Keratinocyte (primary cell): Measurements from ENCODE around the gene DNAJC5G. TPM values are rescaled to one million over a fixed set of nuclear protein-coding genes. Genes with fewer than 3 reads are reported as not detected.
"Not testable (repeated sequence)": the region's sequence is repeated elsewhere in the genome, so short reads cannot be mapped to it uniquely, and the experiment has no call there.

Source experiments
- DNase-seq: peaks from one replicate; pipeline ENCODE4 v3.0.0-alpha.2; 2011; ENCODE audit warnings: low read depth, missing footprints, low spot score
- FAIRE-seq: peaks from 2 replicates; lab custom pipeline; 2011; peaks lifted over from hg19 to GRCh38; lab: Jason Lieb, UNC
- H2AFZ ChIP-seq: 2 replicates; pipeline ENCODE4 v1.6.0; 2012; ENCODE audit warnings: low read length, control low read depth, inconsistent platforms; ENCODE audit not compliant: control insufficient read depth
- H3K27ac ChIP-seq: 2 replicates; pipeline ENCODE4 v1.5.1; 2011; ENCODE audit warnings: low read length; ENCODE audit not compliant: control insufficient read depth, insufficient read depth
- H3K27me3 ChIP-seq: 3 replicates; pipeline ENCODE4 v1.6.0; 2011; ENCODE audit warnings: low read length; ENCODE audit not compliant: control insufficient read depth, insufficient read depth; ENCODE audit errors: extremely low read depth
- H3K36me3 ChIP-seq, 2 experiments: 2 replicates in 1 of 2; 3 replicates in 1 of 2; pipeline ENCODE4 v1.5.1; 2011; ENCODE audit warnings: low read length in 2 of 2, mild to moderate bottlenecking in 1 of 2; ENCODE audit not compliant: control insufficient read depth in 2 of 2, insufficient read depth in 2 of 2; ENCODE audit errors: extremely low read depth in 1 of 2
- H3K4me1 ChIP-seq: 3 replicates; pipeline ENCODE4 v1.5.1; 2011; ENCODE audit warnings: low read length; ENCODE audit not compliant: control insufficient read depth, insufficient read depth; ENCODE audit errors: extremely low read depth
- H3K4me2 ChIP-seq: 3 replicates; pipeline ENCODE4 v1.6.0; 2011; ENCODE audit warnings: low read depth, low read length; ENCODE audit not compliant: control insufficient read depth, insufficient read depth; ENCODE audit errors: extremely low read depth
- H3K4me3 ChIP-seq, 3 experiments: fragments of 200-600 bp in 1 of 3; sonication (generic) in 1 of 3; 2 replicates in 2 of 3; 3 replicates in 1 of 3; pipeline ENCODE4 v1.5.1; 2011 to 2016; ENCODE audit warnings: low read length in 3 of 3, mild to moderate bottlenecking in 3 of 3, control low read depth in 2 of 3, inconsistent platforms in 1 of 3, low read depth in 1 of 3, mixed read lengths in 1 of 3, mixed run types in 1 of 3, moderate library complexity in 1 of 3; ENCODE audit not compliant: control insufficient read depth in 2 of 3, insufficient read depth in 2 of 3; ENCODE audit errors: extremely low read depth in 1 of 3
- H3K79me2 ChIP-seq: 2 replicates; pipeline ENCODE4 v1.6.0; 2012; ENCODE audit warnings: low read length; ENCODE audit not compliant: control insufficient read depth, insufficient read depth
- H3K9ac ChIP-seq: 3 replicates; pipeline ENCODE4 v1.6.0; 2011; ENCODE audit warnings: low read length; ENCODE audit not compliant: control insufficient read depth, insufficient read depth; ENCODE audit errors: extremely low read depth
- H3K9me1 ChIP-seq: 3 replicates; pipeline ENCODE4 v1.6.0; 2011; ENCODE audit warnings: low read length; ENCODE audit not compliant: control insufficient read depth, insufficient read depth; ENCODE audit errors: extremely low read depth
- H3K9me3 ChIP-seq: 2 replicates; pipeline ENCODE4 v1.5.1; 2012; ENCODE audit warnings: low read depth, low read length; ENCODE audit not compliant: control insufficient read depth
- H4K20me1 ChIP-seq: 3 replicates; pipeline ENCODE4 v1.6.0; 2011; ENCODE audit warnings: low read length; ENCODE audit not compliant: control insufficient read depth, insufficient read depth; ENCODE audit errors: extremely low read depth
- CTCF ChIP-seq, 3 experiments: IDR thresholded peaks in 1 of 3; conservative IDR thresholded peaks in 1 of 3; optimal IDR thresholded peaks in 1 of 3; 2 replicates in 2 of 3; 3 replicates in 1 of 3; pipeline versions ENCODE3 to v1.5.1; 2011; ENCODE audit warnings: low read length in 3 of 3, mild to moderate bottlenecking in 3 of 3, moderate library complexity in 2 of 3, control low read depth in 1 of 3, inconsistent platforms in 1 of 3; ENCODE audit not compliant: insufficient read depth in 2 of 3; ENCODE audit errors: extremely low read depth in 1 of 3
- EZH2 ChIP-seq: IDR thresholded peaks from one replicate; pipeline ENCODE4 v1.6.1; 2012; ENCODE audit warnings: inconsistent platforms, mild to moderate bottlenecking, low read length, moderate library complexity
- dilution Hi-C: fragments of 300-500 bp; cut with MboI; formaldehyde crosslinking; loops from one replicate; pipeline ENCODE4 v1.7.0; 2020; ENCODE audit warnings: low sequenced_read_pairs; ENCODE audit not compliant: extremely low pct_ligation_motif_present
- polyA plus RNA-seq, 5 experiments: library from polyadenylated mRNA; depleted of rRNA in 3 of 5; stranded (reverse) in 3 of 5; stranded (forward) in 1 of 5; unstranded in 1 of 5; fragments of >200 nt; gene quantifications; 1 replicate in 1 of 5; 2 replicates in 3 of 5; 3 replicates in 1 of 5; pipeline versions ENCODE4 v1.2.1 to v1.2.3, GENCODE V29; 2011 to 2012; ENCODE audit warnings: missing spikeins in 2 of 5, low read depth in 1 of 5, low replicate concordance in 1 of 5

Gene DNAJC5G
- polyA plus RNA-seq, 1 donor (not counting 4 experiments of a cell fraction or from before 2014, with no cell fraction given) = not detected

- Histone ChIP-seq H3K79me2 (no peaks in the 10 kb centered on the region), H3K9ac (no peak overlapping the region), H3K9me3 (no peaks in the 10 kb centered on the region), H4K20me1 (peaks cover 6% of the 10 kb centered on the region), H3K4me1 (no peaks in the 10 kb centered on the region), H2AFZ (no peak overlapping the region), H3K27me3 (no peaks in the 10 kb centered on the region), H3K4me2 (no peak overlapping the region), H3K36me3 (peaks cover 6 to 15% of the 10 kb centered on the region in 2 experiments), H3K27ac (no peak overlapping the region), H3K4me3 (no peak overlapping the region), H3K9me1 (no peaks in the 10 kb centered on the region)
- dilution Hi-C loops = no loop called here
- no peak for DNase-seq
- TF ChIP-seq EZH2 = no peak
- no peak for TF ChIP-seq CTCF (optimal IDR thresholded peaks at IDR 0.05 in 1 of 3, IDR thresholded peaks at IDR 0.05 in 1 of 3, conservative IDR thresholded peaks at IDR 0.05 in 1 of 3; ENCODE audit: extremely low read depth in 1 of 3, insufficient read depth in 2 of 3, low read length in 3 of 3)
- FAIRE-seq = no peak
Observed at GRCh38 chr2:27315122-27315521, 39.9 kb downstream of the DNAJC5G start.

- H2AFZ ChIP-seq = no peak overlapping the region
- FAIRE-seq (no peak), DNase-seq (no peak)
- peaks cover 9% of the 10 kb centered on the region for H4K20me1 ChIP-seq
- dilution Hi-C loops = no loop called here
- H3K9ac ChIP-seq = no peak overlapping the region
- H3K4me3 ChIP-seq = no peak overlapping the region
- peaks cover 5 to 13% of the 10 kb centered on the region in 2 experiments for H3K36me3 ChIP-seq
- peaks cover 15% of the 10 kb centered on the region for H3K4me1 ChIP-seq
- H3K79me2 ChIP-seq = peaks cover under 1% of the 10 kb centered on the region
- H3K9me3 ChIP-seq = no peaks in the 10 kb centered on the region
- H3K27me3 ChIP-seq = no peaks in the 10 kb centered on the region
- no peak overlapping the region for H3K27ac ChIP-seq
- H3K9me1 ChIP-seq = no peaks in the 10 kb centered on the region
- no peak for TF ChIP-seq EZH2
- no peak for TF ChIP-seq CTCF (optimal IDR thresholded peaks at IDR 0.05 in 1 of 3, IDR thresholded peaks at IDR 0.05 in 1 of 3, conservative IDR thresholded peaks at IDR 0.05 in 1 of 3; ENCODE audit: extremely low read depth in 1 of 3, insufficient read depth in 2 of 3, low read length in 3 of 3)
- no peak overlapping the region for H3K4me2 ChIP-seq
Observed at GRCh38 chr2:27316655-27317412, 41.6 kb downstream of the DNAJC5G start.

GRCh38 chr2:27319839-27320238, 44.6 kb downstream of the DNAJC5G start:
- H3K79me2 ChIP-seq, dilution Hi-C loops, H3K4me3 ChIP-seq, FAIRE-seq, DNase-seq, H4K20me1 ChIP-seq, H3K27me3 ChIP-seq, H3K4me2 ChIP-seq, H2AFZ ChIP-seq, H3K9me1 ChIP-seq, H3K27ac ChIP-seq, H3K9ac ChIP-seq, H3K9me3 ChIP-seq: not testable (repeated sequence)
- H3K36me3 ChIP-seq = peaks cover 4 to 12% of the 10 kb centered on the region in 2 experiments
- peaks cover 27% of the 10 kb centered on the region for H3K4me1 ChIP-seq
